NT2/D1 (cell line): Measurements from ENCODE around the gene CFAP61.

Source experiments
- YY1 ChIP-seq: IDR thresholded peaks from 2 replicates; pipeline ENCODE4 v1.6.1; 2011; ENCODE audit not compliant: insufficient read length, insufficient read depth
- ZNF274 ChIP-seq: IDR thresholded peaks from 2 replicates; pipeline ENCODE4 v1.6.1; 2011; ENCODE audit warnings: mild to moderate bottlenecking, low read depth, low read length

GRCh38 chr20:20227013-20227571, 174.8 kb downstream of the CFAP61 start:
- TF ChIP-seq ZNF274 (no peak), YY1 (no peak)
